ENCODE data around the gene PSMC2. TPM values are rescaled to one million over a fixed set of nuclear protein-coding genes. Genes with fewer than 3 reads are reported as not detected.

PSMC2 gene
- total and polyA plus RNA-seq, 2 of the 4 experiments (the other 2 are of a cell fraction): 184 to 311 TPM

DNA sequence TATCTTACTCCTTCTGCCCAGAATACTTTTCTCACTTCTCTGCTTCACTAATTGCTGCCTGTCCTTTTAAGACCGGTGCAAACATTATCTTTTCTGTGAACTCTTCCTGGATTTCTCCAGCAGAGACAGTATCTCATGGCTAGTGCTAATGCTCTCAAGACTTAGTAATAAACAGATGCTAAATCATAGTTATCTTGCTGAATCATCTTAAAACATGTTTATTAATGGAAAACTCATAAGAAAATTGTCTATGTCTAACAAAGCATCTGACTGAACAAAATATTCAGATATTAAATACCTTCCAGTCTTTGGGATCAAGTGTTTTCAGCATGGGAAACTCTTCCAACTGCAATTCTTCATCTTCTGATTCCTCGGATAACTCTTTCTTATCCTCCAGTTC is 6.0 kb upstream of the PSMC2 start:
- H3K23ac ChIP-seq (ENCODE audit: low read depth, low read length): no peak overlapping the region
- H3K4ac ChIP-seq (ENCODE audit: low read depth, low read length): no peak overlapping the region
- no peak overlapping the region for H3K4me3 ChIP-seq (ENCODE audit: insufficient read depth, low read depth, low read length)
- H3K9me1 ChIP-seq (ENCODE audit: insufficient read depth, low read length): no peaks in the 10 kb centered on the region
- no peak overlapping the region for H3K27ac ChIP-seq (ENCODE audit: insufficient read depth, low read length)
- no peak overlapping the region for H4K91ac ChIP-seq (ENCODE audit: insufficient read depth, low read depth, low read length)
- no peak overlapping the region for H2BK15ac ChIP-seq (ENCODE audit: low read depth, low read length)
- no peak overlapping the region for H3K56ac ChIP-seq (ENCODE audit: extremely low read depth, insufficient read depth, low read length)
- dilution Hi-C loops (cut with HindIII; ENCODE audit: low sequenced_read_pairs, unreplicated experiment) (no loop called here), intact Hi-C loops (cut with micrococcal nuclease) (no loop called here), in situ Hi-C loops (cut with MboI; ENCODE audit: low sequenced_read_pairs) (no loop called here)
- H3K36me3 ChIP-seq (ENCODE audit: control insufficient read depth, insufficient read depth, low read length): peaks cover 19% of the 10 kb centered on the region
- ChIA-PET CTCF (no interaction called here), POLR2A (ENCODE audit: unreplicated experiment) (no interaction called here)
- no TSS peak for BruUV-seq (replicated peaks)
- ATAC-seq (ENCODE audit: low read depth) (no peak), DNase-seq (no peak)
- no peak overlapping the region for H2BK5ac ChIP-seq (ENCODE audit: low read depth, low read length, poor library complexity, severe bottlenecking)
- TF ChIP-seq POLR2A (IDR thresholded peaks at IDR 0.05; ENCODE audit: low read depth, low read length) (no peak), CEBPB (IDR thresholded peaks at IDR 0.05; ENCODE audit: low read depth, low read length) (no peak), MAFK (IDR thresholded peaks at IDR 0.05; ENCODE audit: low read depth, low read length) (no peak), RCOR1 (IDR thresholded peaks at IDR 0.05; ENCODE audit: insufficient replicate concordance, low read length) (no peak), BHLHE40 (IDR thresholded peaks at IDR 0.05; ENCODE audit: low read depth, low read length) (no peak), FOS (IDR thresholded peaks at IDR 0.05; ENCODE audit: low read depth, low read length) (no peak), MXI1 (IDR thresholded peaks at IDR 0.05; ENCODE audit: borderline replicate concordance, low read depth, low read length) (no peak), MAZ (IDR thresholded peaks at IDR 0.05; ENCODE audit: borderline replicate concordance, low read depth, low read length) (no peak), RAD21 (IDR thresholded peaks at IDR 0.05; ENCODE audit: low read length) (no peak), CHD1 (IDR thresholded peaks at IDR 0.05; ENCODE audit: low read depth, low read length) (no peak), NFE2L2 (IDR thresholded peaks at IDR 0.05; ENCODE audit: low read depth, low read length) (no peak), RFX5 (IDR thresholded peaks at IDR 0.05; ENCODE audit: low read depth, low read length) (no peak)
- TF ChIP-seq, protein P1, sequence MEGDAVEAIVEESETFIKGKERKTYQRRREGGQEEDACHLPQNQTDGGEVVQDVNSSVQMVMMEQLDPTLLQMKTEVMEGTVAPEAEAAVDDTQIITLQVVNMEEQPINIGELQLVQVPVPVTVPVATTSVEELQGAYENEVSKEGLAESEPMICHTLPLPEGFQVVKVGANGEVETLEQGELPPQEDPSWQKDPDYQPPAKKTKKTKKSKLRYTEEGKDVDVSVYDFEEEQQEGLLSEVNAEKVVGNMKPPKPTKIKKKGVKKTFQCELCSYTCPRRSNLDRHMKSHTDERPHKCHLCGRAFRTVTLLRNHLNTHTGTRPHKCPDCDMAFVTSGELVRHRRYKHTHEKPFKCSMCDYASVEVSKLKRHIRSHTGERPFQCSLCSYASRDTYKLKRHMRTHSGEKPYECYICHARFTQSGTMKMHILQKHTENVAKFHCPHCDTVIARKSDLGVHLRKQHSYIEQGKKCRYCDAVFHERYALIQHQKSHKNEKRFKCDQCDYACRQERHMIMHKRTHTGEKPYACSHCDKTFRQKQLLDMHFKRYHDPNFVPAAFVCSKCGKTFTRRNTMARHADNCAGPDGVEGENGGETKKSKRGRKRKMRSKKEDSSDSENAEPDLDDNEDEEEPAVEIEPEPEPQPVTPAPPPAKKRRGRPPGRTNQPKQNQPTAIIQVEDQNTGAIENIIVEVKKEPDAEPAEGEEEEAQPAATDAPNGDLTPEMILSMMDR (conservative IDR thresholded peaks at IDR 0.05; ENCODE audit: low read depth, low read length): no peak
- TF ChIP-seq, protein P2, sequence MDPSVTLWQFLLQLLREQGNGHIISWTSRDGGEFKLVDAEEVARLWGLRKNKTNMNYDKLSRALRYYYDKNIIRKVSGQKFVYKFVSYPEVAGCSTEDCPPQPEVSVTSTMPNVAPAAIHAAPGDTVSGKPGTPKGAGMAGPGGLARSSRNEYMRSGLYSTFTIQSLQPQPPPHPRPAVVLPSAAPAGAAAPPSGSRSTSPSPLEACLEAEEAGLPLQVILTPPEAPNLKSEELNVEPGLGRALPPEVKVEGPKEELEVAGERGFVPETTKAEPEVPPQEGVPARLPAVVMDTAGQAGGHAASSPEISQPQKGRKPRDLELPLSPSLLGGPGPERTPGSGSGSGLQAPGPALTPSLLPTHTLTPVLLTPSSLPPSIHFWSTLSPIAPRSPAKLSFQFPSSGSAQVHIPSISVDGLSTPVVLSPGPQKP (IDR thresholded peaks at IDR 0.05; ENCODE audit: borderline replicate concordance, low read depth, low read length): no peak
- H4K20me1 ChIP-seq (ENCODE audit: insufficient read depth, low read length): peaks cover 7% of the 10 kb centered on the region; the same call in 1 of the 2 replicates
- no CpG with 5 or more reads among the region's 2 CpGs for WGBS, 2 experiments (ENCODE audit: extremely low coverage in 2 of 2, insufficient read length in 1 of 2)
- no peak overlapping the region for H3K4me2 ChIP-seq (ENCODE audit: low read depth, low read length)
- no peaks in the 10 kb centered on the region for H3K9me3 ChIP-seq (ENCODE audit: control insufficient read depth, insufficient read depth, low read length)
- H3K18ac ChIP-seq (ENCODE audit: low read depth, low read length): no peak overlapping the region
- no peak overlapping the region for H4K8ac ChIP-seq (ENCODE audit: low read depth in 2 of 2, low read length in 2 of 2)
- peaks cover 2% of the 10 kb centered on the region for H3K4me1 ChIP-seq (ENCODE audit: control insufficient read depth, insufficient read depth, low read length)
- no peak overlapping the region for H2BK20ac ChIP-seq (ENCODE audit: low read depth, low read length)
- H3K14ac ChIP-seq (replicated peaks; ENCODE audit: low read depth, low read length): no peak overlapping the region
- no peak overlapping the region for H3K9ac ChIP-seq (ENCODE audit: low read depth, low read length)
- no peaks in the 10 kb centered on the region for H3K27me3 ChIP-seq (ENCODE audit: control insufficient read depth, insufficient read depth, low read length)
- H4K5ac ChIP-seq (ENCODE audit: low read depth, low read length): no peak overlapping the region
- no peak overlapping the region for H2AK9ac ChIP-seq (replicated peaks; ENCODE audit: low read depth, low read length, poor library complexity)
- H2BK120ac ChIP-seq (ENCODE audit: low read depth, low read length): no peak overlapping the region
- no peak overlapping the region for H2AFZ ChIP-seq (replicated peaks; ENCODE audit: low read length, poor library complexity)
- H2AK5ac ChIP-seq (ENCODE audit: low read depth, low read length): no peak overlapping the region
- peaks cover 8 to 18% of the 10 kb centered on the region in 2 experiments; a peak in 3 of 4 replicates for H3K79me1 ChIP-seq (ENCODE audit: low read depth in 1 of 2, low read length in 2 of 2)

All from IMR-90 (cell line).